K562 (cell line): ENCODE measurements around the gene SNX33.
A peak's percentile ranks its signal among the peaks of the same experiment; 100 is the strongest.

Experiments
- KLF13 ChIP-seq: fragments of 450-650 bp; IDR thresholded peaks from 2 replicates; pipeline ENCODE4 v1.6.1; 2016; ENCODE audit warnings: missing genetic modification characterization, low read depth, mild to moderate bottlenecking, missing compliant biosample characterization, moderate library complexity, borderline replicate concordance
- NELFE ChIP-seq: IDR thresholded peaks from 2 replicates; pipeline ENCODE4 v1.6.1; 2011; ENCODE audit warnings: mild to moderate bottlenecking; ENCODE audit not compliant: insufficient read depth, insufficient read length
- TF ChIP-seq, protein P1 (sequence below), 3 experiments: IDR thresholded peaks in 2 of 3; conservative IDR thresholded peaks in 1 of 3; 2 replicates each; pipeline ENCODE4 v1.5.1; 2011 to 2012; ENCODE audit warnings: low read length in 3 of 3, mild to moderate bottlenecking in 3 of 3, control low read depth in 2 of 3, improper control_type of control experiment in 1 of 3, inconsistent platforms in 1 of 3, low read depth in 1 of 3, mixed read lengths in 1 of 3, moderate library complexity in 1 of 3; ENCODE audit not compliant: insufficient read depth in 2 of 3

DNA sequence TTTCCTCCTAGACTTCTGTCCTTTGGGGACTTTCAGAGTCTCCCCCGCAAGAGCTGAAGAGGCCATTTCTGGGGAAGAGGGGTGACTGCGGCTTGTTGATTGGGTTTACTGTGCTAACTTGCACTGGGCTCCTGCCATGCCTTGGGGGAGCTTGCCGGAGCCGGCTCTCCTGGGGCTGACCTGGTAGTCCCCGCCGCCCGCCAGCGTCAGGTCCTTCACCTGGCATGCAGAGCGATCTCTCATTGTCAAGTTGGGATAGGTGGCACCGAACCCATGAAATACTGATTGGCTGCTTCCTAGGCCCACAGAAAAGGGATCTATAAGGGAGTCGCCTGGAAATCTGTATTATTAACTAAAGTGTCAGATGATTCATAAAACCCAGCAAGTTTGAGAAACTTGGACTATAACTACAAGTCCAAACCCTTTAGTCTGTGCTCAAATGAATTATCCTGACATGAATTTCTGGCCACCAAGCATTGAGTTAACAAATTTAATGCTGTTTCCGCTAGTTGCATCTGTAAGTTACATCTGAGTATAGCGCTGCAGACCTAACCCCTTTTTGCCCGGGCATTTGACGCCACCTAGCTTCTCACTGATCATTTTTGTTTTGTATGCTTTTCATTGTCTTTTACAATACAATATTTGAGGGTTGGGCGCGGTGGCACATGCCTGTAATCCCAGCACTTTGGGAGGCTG lies 7.1 kb upstream of the SNX33 start:
- TF ChIP-seq, protein P1, sequence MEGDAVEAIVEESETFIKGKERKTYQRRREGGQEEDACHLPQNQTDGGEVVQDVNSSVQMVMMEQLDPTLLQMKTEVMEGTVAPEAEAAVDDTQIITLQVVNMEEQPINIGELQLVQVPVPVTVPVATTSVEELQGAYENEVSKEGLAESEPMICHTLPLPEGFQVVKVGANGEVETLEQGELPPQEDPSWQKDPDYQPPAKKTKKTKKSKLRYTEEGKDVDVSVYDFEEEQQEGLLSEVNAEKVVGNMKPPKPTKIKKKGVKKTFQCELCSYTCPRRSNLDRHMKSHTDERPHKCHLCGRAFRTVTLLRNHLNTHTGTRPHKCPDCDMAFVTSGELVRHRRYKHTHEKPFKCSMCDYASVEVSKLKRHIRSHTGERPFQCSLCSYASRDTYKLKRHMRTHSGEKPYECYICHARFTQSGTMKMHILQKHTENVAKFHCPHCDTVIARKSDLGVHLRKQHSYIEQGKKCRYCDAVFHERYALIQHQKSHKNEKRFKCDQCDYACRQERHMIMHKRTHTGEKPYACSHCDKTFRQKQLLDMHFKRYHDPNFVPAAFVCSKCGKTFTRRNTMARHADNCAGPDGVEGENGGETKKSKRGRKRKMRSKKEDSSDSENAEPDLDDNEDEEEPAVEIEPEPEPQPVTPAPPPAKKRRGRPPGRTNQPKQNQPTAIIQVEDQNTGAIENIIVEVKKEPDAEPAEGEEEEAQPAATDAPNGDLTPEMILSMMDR (IDR thresholded peaks at IDR 0.05 in 2 of 3, conservative IDR thresholded peaks at IDR 0.05 in 1 of 3; ENCODE audit: insufficient read depth in 2 of 3, low read depth in 1 of 3, low read length in 3 of 3): peak; percentile 50 to 81 (median 71); a peak in 5 of 6 replicates
- TF ChIP-seq KLF13 (tag) (no peak), NELFE (no peak)
